Ishikawa (cell line): ENCODE results near the gene ANKRD28.

Source experiments
- CEBPB ChIP-seq: IDR thresholded peaks from 2 replicates; pipeline ENCODE4 v1.6.1; 2012
- CREB1 ChIP-seq: IDR thresholded peaks from 2 replicates; pipeline ENCODE4 v1.6.1; 2012; ENCODE audit warnings: low read depth
- EGR1 ChIP-seq: IDR thresholded peaks from 2 replicates; pipeline ENCODE4 v1.6.1; 2012
- EP300 ChIP-seq: IDR thresholded peaks from 2 replicates; pipeline ENCODE4 v1.6.1; 2012; ENCODE audit warnings: borderline replicate concordance
- FOXM1 ChIP-seq: IDR thresholded peaks from 2 replicates; pipeline ENCODE4 v1.6.1; 2012; ENCODE audit warnings: low read depth, borderline replicate concordance
- MAX ChIP-seq: IDR thresholded peaks from 2 replicates; pipeline ENCODE4 v1.6.1; 2012
- NFIC ChIP-seq: IDR thresholded peaks from 2 replicates; pipeline ENCODE4 v1.6.1; 2012
- RAD21 ChIP-seq: IDR thresholded peaks from 2 replicates; pipeline ENCODE4 v1.6.1; 2012; ENCODE audit warnings: low read depth
- REST ChIP-seq: IDR thresholded peaks from 2 replicates; pipeline ENCODE4 v1.6.1; 2012; ENCODE audit warnings: low read depth, mild to moderate bottlenecking
- TAF1 ChIP-seq: IDR thresholded peaks from 2 replicates; pipeline ENCODE4 v1.6.1; 2012; ENCODE audit warnings: low read depth, mild to moderate bottlenecking
- TCF12 ChIP-seq: IDR thresholded peaks from 2 replicates; pipeline ENCODE4 v1.6.1; 2012; ENCODE audit warnings: low read depth
- TEAD4 ChIP-seq: IDR thresholded peaks from 2 replicates; pipeline ENCODE4 v1.6.1; 2012
- USF1 ChIP-seq: IDR thresholded peaks from 2 replicates; pipeline ENCODE4 v1.6.1; 2012
- YY1 ChIP-seq: IDR thresholded peaks from 2 replicates; pipeline ENCODE4 v1.6.1; 2012; ENCODE audit warnings: low read depth
- ZBTB7A ChIP-seq: IDR thresholded peaks from 2 replicates; pipeline ENCODE4 v1.6.1; 2012; ENCODE audit warnings: low read depth

Gene ANKRD28

GRCh38 chr3:15822281-15822680, 24.5 kb upstream of the ANKRD28 start:
- TF ChIP-seq ZBTB7A, result no peak
- no peak for TF ChIP-seq MAX

GRCh38 chr3:15820911-15821310, 23.1 kb upstream of the ANKRD28 start:
- TF ChIP-seq EGR1 (no peak), USF1 (no peak), REST (no peak), ZBTB7A (no peak), MAX (no peak), YY1 (no peak)

- TF ChIP-seq CEBPB (no peak), REST (no peak), ZBTB7A (no peak), EP300 (no peak), MAX (no peak), TEAD4 (no peak), TAF1 (no peak), TCF12 (no peak), USF1 (no peak), RAD21 (no peak), YY1 (no peak), NFIC (no peak), CREB1 (no peak), EGR1 (no peak)
Measured at GRCh38 chr3:15819576-15819975, 21.8 kb upstream of the ANKRD28 start.

- TF ChIP-seq ZBTB7A, result no peak
- no peak for TF ChIP-seq TCF12
- no peak for TF ChIP-seq FOXM1
- no peak for TF ChIP-seq CEBPB
- no peak for TF ChIP-seq NFIC
- no peak for TF ChIP-seq YY1
- TF ChIP-seq CREB1, result no peak
- TF ChIP-seq USF1, result no peak
- TF ChIP-seq REST, result no peak
- TF ChIP-seq MAX, result no peak
- no peak for TF ChIP-seq TEAD4
- TF ChIP-seq RAD21, result no peak
- no peak for TF ChIP-seq EGR1
- TF ChIP-seq EP300, result no peak
- no peak for TF ChIP-seq TAF1
Measured at GRCh38 chr3:15819043-15819442, 21.3 kb upstream of the ANKRD28 start.
